AG20443 (cell line): ENCODE data around the gene GALNT17.

Experiments
- DNase-seq: peaks from one replicate; pipeline ENCODE4 v3.0.0; 2012; ENCODE audit warnings: low spot score, mixed read lengths

The GALNT17 gene

DNA sequence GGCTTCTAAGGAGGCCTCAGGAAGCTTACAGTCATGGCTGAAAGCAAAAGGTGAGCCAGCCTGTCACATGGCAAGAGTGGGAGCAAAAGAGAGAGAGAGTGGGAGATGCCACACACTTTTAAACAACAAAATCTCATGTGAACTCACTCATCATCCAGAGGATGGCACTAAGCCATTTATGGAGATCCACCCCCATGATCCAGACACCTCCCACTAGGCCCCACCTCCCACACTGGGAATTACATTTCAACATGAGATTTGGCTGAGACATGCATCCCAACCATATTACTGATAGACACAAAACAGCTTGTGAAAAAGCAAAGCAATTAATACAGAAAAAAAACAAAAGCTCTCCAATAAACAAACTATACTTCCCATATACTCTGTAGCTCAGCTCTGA, 210.3 kb downstream of the GALNT17 start:
- DNase-seq, result no peak

DNA sequence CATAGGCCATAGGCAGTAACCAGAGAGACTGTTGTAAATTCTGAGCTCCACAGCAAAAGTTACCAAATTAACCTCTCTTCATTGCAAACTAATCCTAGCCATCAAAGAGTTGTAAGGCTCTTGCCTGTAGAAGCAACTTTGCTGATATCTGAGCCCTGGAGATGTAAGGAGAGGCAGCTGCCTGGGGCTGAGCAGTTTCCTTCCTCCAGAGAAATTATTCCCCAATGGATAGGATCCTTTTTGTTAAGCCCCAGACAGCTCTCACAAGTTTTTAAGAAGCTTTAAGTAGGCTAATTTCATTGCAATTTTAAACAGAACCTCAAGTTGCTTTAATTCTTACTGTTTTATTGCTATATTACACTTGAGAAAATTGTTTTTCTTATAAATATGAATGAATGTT, 211.1 kb downstream of the GALNT17 start:
- no peak for DNase-seq

DNA sequence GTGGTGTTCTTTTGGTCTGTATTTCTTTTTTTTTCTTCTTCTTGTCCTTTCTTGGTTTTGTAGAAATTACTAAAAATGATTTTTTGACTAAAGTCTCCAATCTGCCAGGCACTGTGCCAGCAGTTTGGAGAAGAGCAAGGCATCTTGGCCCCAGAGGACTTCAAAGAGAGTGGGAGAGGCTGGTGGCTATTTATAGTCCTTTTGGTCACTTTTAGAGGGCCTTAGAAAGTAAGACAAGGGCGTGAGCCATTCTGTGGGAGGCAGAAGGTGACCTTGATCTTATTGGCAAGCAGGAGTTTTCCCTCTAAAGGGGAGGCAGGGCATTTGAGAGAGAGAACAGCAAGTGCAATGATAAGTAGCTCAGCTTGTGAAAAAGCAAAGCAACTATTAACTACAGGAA, 211.9 kb downstream of the GALNT17 start:
- DNase-seq, result no peak

DNA sequence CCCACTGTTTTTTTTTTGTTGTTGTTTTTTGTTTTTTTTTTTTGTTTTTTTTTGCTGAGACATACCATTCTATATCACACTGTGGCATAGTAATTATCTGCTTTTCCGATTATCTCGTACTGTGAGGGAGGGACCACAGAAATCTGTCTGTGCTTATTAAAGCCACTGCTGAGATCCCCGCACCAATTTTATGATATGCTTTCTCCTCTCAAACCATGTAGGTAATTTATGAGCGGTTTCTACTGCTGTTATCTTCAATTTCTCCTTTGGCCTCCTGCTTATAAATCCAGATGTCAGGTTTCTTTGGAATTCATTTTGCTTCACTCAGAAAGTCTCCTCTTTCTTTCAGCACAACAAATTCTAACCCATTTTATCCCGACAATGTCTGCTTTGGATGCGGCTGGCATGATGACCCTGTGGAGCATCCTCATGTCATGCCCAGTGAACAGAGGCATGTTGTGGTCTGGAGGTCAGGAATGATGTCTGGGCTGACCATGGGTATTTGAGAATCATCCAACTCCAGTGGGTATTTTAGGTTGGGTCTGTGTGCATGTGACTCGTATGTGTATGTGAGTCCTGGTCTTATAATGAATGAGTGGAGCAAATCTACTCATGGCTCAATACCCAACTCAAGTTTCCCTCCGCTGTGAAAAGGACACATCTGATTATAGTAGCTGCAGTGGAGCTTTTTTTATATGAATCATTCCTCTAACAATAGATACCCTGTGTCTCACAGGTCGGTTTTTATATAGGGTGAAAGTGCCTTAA, 213.4 kb downstream of the GALNT17 start:
- DNase-seq, result no peak

DNA sequence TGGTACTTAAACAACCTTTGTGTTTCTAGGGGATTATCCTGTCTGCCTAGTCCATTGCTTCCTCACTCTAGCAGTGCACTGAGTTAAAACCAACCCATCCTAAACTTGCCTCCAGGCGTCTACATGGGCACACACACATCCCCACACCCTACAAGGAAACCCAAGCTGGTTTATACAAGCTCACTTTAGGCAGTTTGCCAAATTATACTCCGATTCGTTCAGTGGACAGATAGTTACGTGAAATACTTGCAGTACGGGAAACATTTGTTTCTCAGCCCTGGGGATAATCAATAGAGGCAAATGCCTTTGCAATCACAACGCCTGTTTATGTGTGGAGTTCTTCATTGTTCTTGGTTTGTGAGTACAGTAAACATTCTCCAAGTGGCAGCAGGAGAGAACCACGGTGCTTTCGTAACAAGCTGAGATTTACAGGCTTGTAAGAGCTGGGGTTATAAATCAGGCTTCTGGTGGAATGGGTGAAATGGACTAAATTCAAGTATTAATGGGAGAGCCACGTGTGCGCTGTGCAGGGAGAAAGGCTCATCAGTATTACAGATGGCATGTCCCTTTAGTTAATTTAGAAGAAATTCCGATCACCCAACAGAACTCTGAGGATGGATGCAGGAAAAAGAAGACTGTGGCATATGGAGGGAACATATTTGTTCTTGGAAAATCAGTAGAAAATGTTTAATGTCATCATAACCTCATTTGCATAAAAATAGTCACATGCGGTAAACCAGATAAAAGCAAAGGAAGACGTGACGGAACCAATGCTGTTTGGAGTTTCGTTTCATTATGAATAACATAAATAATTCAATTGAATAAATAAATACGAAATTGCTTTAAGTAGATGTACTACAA, 217.1 kb downstream of the GALNT17 start:
- DNase-seq, result no peak

DNA sequence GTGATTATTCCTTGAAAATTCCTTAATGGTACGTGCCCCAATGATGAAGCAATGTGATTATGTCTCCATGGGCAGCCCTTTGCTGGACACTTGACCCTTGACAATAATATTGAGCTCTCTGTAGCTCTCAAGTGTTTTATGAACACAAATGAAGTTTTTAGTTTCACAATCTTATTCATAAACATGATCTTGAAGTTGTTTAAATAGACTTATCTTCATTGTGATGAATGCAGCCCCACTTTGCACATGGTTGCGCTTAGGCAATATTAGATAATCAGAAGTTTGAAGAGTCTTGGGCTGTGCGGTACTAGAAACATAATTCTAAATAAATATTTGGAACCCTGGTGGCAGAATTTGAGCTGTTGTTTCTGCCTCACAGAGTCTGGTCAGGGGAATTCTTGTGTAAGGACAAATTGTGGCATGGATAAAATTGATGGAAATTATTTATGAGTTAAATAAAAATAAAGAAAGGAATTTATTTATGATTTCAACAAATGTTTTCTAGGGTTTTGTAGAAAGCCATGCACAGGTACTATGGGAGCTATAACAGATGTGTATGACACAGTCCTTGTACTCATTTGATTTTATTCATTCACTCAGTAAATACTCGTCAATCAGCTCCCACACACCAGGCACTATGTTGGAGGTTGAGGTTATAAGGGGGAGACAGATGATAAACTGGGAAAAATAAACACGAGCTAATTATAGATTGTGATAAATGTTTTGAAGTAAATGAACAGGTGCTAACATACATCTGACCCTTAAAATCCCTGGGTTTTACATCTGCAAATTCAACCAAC, 217.9 kb downstream of the GALNT17 start:
- no peak for DNase-seq

DNA sequence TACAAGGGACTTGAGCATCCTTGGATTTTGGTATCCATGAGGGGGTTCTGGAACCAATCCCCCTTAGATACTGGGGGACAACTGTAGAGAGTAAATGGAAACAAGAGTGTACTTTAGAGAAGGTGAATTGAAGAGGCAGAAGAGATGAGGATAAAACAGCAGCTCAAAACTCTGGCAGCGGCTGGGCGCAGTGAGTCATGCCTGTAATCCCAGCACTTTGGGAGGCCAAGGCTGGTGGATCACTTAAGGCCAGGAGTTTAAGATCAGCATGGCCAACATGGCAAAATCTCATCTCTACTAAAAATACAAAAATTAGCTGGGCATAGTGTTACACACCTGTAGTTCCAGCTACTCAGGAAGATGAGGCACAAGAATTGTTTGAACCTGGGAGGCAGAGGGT, 218.7 kb downstream of the GALNT17 start:
- no peak for DNase-seq

DNA sequence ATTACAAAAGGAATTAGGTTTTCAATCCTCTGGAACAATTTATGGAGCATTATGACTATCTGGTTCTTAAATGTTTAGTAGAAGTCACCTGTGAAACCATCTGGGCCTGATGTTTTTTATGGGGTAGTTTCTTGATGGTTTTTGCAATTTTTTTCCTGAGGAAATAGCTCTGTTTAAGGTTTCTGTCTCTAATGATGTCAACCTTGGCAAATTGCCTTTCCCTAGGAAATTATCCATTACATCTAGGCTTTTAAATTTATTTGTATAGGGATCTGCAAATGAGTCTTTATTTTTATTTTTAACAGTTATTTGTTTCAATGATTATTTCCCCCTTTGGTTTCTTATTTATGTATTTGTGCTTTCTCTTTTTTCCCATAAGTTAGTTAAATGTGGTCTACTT, 222.8 kb downstream of the GALNT17 start:
- no peak for DNase-seq

DNA sequence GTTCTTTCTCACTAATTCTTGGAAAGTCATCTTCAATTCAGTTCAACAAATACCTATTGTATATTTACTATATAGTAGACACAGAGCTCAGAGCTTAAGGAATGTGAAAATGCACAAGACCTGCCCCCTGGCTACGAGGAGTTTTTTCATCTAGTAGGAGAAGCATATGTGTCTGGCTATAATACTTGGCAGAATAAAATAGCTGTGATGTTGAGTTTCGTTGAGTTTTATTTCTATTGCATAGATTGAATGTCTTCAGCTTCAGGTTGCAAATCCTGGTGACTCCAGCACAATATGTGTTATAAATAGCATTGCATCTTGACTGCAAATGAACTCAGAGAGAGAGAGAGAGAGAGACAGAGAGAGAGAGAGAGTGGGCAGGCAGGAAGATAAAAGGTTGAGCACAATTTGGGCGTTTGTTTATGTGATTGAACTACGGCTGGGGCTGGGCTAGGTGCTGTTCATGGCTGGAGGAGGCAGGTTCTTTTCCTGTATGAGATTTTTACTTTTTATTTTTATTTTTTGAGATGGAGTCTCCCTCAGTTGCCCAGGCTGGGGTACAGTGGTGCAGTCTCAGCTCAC, 229.6 kb downstream of the GALNT17 start:
- no peak for DNase-seq

DNA sequence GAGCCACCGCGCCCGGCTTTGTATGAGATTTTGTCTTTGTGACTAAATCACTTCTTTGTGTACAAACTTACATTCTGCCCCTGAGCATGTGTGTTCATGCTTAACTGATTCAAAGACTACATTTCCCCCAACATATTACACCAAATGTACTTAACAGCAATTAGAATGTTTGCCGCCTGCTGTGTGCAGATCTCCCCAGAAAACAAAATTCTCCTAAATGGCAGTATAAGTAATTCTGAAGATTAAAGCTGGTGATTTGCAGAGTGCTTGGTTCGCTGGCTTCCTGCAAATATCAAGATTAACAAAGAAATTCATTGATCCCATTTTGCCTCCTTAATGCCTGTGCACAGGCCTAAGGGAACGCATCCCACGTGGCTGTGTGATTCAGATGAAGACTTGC, 230.3 kb downstream of the GALNT17 start:
- DNase-seq, result no peak

DNA sequence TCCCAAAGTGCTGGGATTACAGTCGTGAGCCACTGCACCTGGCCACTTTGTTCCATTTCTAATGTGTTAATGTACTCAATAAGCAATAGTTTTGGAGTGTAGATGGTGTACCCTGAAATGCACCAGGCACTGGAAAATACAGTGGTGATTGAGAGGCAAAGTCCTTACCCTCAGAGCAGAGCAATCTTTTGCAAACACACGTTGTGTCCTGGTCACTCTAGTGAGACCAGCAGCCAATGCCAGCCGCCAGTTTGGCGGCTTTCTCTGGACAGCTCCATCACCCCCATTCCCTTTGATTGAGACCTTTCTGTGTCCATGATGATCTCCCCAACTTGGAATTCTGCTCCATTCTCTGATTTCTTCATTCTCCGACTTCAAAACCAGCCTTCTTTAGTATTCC, 231.3 kb downstream of the GALNT17 start:
- no peak for DNase-seq

DNA sequence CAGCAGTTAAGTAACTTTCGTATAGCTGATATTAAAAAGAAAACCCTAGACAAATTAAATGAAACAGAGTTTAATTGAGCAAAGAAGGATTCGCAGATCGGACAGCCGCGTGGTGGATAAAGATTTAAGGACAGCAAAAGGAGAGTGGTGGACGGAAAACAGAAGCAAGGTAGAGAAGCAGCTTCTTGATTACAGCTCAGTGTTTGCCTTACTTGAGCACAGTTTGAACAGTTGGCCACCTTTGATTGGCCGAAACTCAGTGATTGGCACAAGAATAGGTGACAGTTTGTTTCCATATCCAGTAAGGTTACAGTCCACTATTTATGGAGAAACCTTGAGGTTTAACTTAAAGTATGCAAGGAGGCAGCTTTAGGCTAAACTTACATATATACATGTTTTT, 231.7 kb downstream of the GALNT17 start:
- DNase-seq, result no peak

DNA sequence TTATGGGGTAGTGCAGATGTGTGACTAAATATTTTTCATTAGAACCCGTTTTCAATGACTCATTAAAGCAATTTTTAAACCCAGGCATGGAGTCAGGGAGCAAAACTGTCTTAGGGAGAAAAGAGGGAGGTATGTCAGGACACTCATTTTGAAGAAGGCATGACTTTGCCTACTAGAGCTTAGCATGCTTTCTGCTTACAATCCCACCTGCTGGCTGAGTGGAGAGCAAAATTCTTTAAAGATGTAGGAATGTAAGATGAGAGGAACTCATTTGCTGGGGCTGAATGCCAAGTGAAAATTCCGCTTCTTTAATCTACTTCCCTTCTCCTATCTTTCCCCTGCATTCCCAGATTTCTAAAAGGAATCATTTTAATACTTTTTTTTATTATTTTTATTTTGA, 232.6 kb downstream of the GALNT17 start:
- no peak for DNase-seq

DNA sequence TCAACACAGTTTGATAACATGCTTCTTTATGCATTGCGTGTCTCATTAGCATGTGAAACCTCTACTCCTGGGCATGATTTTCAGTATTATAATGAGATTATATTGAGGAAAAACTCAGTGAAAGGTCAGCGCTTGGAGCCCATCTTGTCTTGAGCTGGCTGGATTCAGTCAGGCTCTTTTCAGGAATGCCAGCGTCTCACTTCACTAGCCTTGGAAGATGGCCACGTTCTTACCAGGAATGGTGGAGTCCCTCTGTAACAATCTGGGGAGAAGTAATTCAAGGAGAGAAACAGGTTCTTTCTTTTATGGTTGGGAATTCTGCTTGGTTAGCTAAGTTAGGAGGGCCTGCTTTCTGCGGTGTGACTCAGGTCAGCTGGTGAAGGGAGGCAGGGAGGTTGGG, 241.0 kb downstream of the GALNT17 start:
- no peak for DNase-seq

DNA sequence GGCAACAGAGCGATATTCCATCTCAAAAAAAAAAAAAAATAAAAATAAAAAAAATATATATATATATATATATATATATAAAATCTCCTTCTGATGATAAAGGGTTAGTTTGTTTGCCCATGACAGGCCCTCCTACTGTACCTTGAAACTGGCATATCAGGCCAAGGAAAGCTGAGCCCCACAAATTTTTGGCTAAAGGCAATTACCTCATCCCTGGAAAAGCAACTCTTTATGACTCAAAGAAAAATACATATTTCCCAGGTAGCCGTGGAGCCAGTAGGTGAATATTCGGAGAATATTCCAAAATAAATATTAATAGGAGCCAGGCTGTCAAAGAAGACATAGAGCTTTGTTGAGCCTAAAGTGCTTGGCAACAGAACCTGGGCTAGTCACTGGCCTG, 245.1 kb downstream of the GALNT17 start:
- DNase-seq, result no peak

DNA sequence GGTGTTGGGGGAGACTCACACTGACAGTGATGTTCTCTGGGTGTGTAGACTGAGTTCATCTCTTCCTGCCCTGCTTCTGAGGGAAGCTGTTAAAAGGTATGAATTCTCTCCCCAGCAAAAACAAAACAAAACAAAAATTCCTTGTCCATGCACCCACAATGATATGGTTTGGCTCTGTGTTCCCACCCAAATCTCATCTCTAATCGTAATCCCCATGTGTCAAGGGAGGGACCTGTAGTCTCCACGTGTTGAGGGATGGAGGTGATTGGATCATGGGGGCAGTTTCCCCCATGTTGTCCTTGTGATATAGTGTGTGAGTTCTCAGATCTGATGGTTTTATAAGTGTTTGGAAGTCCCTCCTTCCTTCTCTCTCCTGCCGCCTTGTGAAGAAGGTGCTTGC, 245.5 kb downstream of the GALNT17 start:
- no peak for DNase-seq

DNA sequence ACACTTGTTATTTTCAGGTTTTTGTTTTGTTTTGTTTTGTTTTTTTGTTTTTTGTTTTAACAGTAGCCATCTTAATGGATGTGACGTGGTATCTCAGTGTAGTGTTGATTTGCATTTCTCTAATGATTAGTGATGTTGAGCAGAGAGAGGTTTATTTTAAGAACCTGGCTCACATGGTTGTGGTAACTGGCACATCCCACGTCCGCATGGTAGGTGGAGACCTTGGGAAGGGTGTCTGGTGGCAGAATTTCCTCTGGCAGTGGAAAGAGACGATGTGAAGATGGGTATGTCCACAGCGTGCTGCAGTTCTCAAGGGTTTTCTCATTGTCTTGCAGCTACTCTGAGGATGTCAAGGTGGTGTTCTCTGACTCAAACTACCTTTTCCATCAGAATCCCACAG, 252.2 kb downstream of the GALNT17 start:
- DNase-seq, result no peak

DNA sequence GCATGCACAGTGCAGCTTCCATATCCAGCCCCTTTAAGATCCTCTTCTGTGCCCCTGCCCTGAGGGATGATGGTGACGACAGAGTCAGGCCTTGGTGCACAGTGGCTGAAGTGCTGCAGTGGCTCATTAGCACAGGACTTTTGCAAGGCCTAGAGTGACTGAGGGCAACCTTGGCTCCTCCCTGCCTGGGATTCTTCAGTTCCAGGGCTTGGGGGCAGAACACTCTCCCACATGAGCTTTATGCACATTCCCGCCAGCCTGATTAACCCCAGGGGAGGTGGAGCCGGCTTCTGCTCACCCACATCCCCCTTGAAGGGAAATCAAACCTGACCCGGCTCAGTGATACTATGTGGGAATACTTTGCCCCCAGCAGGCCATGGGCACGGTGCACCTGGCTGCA, 253.4 kb downstream of the GALNT17 start:
- no peak for DNase-seq

DNA sequence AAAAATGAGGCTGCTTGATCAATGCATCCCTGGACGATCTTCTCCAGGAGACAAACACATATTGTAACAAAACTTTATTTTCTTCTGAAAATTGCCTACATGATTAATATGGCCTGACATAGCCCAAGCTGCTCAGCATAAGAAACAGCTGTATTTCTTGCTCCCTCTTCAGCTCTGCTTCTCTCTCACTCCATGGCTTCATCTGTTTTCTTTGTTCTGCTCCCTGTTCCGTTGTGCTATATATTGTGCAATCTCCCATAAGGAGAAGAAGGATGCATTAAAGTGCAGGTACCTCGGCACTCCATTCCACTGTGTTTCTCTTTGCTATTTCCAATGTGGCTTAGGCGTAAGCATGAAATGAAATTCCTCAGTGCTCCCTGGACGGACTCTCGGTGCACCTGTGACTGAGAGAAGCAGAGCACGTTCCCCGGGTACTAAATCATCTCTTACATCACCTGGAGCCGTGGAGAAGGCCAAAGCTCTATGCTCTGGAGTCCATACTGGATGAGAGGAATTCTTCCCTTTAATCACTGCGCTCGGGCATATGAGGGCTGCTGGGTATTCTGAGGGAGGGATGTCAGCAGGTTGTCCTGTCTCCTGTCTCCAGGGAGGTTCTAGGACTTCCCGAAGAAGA, 254.3 kb downstream of the GALNT17 start:
- no peak for DNase-seq

DNA sequence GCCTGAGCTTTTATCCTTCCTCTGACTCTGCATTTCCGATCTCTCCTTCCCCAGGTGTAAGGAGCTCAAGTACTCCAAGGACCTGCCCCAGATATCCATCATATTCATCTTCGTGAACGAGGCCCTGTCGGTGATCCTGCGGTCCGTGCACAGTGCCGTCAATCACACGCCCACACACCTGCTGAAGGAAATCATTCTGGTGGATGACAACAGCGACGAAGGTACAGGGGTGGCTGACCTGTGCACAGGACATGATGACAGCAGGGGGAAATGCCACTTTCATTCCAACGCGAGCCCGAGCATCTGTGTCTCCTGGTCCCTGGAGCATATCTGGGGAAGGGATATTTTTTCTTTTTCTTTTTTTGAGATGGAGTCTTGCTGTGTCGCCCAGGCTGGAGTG, 256.2 kb downstream of the GALNT17 start:
- DNase-seq, result no peak

DNA sequence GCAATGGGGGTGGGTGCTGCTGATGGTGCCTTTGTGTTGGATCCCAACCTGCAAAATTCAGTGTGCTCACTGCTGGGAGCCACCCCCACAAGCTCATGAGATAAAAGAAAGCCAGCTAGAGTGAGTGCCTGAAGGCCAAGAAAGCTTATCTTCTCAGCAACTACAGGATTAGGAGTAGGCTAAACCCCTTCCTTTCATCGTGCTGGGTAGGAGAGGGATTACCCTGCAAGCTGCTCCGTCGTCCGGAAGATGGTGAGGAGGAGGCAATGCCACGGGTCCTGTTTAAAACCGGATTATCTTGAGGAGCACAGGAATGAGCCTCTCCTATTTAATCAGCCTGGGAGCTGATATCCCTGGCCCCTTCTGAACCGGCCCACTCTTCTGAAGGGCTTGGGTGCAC, 258.0 kb downstream of the GALNT17 start:
- no peak for DNase-seq

DNA sequence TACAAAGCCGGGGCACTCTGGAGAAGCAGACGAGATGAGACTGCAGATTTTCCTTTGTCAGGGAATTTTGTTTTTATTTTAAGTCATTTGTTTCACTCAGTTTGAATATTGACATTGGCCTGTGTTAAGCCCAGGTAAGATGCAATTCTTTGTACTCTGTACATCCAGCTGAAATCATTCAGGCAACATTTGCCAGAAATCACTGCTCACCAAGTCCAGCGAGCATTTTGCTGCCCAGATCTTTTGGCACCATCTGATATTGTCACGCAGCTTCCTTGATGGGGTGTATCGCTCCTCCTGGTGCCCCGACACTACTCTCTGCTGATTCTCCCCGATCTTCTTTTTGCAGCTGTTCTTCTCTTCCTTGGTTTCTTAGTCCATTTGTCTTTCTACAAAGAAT, 261.7 kb downstream of the GALNT17 start:
- DNase-seq, result no peak
